GM21526 (cell line): ENCODE data around the gene ATXN1.

Experiments used
- ATAC-seq: cut with Tn5 transposase; IDR thresholded peaks from one replicate; pipeline ENCODE4 v1.9.1; 2021; ENCODE audit warnings: moderate library complexity; ENCODE audit not compliant: unreplicated experiment, low FRiP score

The ATXN1 gene

DNA sequence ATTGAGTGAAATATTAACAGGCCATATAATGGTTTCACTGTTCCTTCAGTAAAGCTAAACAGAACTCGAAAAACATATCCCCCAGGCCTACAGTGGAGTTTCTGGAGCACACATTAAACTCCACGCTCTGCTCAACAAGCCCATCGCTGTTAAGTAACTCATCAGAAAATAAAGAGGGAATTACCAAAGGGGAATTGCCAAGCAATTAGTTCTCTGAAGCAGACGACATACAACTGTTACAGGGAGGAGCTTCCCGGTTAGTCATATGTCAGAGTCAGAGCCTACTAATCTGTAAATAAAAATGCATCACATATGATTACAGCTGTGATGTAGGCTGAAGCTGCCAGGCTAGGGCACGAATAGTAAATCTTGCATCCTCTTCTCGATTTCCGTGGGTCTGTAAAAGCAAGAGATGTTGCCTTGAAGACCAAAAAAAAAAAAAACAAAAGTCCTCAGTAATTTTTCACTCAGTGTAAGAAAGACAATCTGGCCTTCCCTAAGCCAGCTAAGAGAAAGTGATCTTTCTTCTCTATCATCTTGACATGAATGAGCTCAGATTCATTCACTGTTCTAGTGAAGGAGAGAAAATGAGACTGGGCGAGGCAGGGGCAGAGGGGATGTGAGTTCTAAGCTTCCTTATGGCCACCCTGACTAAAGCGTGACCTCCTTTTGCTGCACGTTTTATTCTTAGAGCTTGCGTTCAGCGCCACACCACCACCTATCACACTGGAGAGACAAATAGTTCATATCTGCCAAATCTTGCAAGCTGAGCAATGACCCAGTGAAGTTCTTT is 13.8 kb downstream of the ATXN1 start:
- no peak for ATAC-seq

DNA sequence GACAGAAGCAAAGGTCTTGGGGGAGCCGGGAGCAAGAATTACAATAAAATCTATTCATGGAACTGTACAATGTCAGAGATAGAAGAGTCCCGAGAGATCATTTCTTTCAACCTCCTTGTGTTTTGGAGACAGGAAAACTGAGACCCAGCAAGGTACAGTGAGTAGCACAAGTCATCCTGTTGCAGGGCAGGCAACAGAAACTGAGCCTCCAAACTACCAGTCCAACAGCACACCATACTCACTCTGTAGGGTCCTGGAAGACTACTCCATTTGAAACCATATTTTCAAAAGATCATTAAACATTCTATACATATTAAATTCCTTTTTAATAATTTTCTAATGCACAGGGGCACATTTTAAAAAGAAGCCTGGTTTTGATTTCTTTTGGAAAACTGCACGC is 14.4 kb downstream of the ATXN1 start:
- no peak for ATAC-seq

DNA sequence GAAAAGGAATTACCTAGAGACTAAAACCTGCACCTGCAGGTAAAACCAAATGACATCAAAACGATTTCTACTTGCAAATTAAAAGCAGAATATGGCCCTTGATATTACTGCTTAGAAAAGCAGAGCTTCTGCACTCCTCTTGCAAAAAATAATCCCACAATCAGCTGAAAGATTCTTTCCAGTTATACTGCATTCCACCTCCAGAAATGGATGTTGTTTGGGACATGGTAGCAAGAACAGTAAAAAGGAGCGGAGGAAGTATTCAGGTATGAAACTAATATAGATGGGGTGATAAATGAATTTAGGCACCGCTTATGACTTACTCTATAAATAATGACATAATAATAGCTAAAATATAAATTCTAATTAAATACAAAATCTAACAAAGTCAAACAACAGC is 14.9 kb downstream of the ATXN1 start:
- ATAC-seq, result no peak

DNA sequence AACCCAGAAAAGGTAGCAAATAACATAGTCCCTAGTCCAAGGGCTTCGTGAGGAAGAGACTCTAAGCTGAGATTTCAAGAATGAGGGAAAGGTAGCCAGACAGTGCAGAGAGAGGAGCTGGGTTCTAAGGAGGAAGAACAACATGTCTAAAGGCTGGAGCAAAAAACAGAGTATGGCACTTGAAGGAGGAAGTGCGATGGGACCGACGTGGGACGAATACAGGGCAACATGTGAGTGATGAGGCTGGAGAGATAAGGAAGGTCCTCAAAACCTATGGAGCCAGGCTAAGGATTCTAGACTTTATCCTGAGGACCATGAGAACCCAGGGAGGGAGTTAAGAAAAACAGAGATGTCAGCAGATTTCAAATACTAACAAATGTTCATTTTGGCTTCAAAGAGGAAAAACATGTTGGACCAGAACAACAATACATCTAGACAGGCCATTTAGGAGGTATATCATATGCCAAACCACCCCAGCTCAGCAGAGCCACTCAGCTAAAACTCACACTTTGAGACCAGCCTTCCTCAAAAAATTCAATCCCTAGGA is 17.5 kb downstream of the ATXN1 start:
- ATAC-seq, result no peak

DNA sequence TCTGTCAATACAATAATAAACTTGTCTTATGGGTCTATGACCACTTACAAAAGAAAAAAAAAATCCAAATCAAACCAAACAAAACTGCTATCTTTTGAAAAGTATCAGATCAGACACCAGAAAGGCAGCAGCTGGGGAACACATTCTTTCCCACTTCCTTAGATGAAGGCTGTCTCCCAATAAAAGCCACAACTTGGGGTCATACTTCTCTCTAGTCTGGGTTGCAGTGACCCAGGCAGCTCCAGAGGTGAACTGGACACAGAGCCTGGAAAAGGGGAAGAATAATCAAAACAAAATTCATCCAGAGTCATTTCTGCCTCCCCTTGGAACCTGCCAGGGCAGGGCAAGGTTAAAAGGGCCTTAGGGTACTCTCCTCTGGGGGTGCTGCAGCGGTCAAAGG is 19.1 kb downstream of the ATXN1 start:
- no peak for ATAC-seq

DNA sequence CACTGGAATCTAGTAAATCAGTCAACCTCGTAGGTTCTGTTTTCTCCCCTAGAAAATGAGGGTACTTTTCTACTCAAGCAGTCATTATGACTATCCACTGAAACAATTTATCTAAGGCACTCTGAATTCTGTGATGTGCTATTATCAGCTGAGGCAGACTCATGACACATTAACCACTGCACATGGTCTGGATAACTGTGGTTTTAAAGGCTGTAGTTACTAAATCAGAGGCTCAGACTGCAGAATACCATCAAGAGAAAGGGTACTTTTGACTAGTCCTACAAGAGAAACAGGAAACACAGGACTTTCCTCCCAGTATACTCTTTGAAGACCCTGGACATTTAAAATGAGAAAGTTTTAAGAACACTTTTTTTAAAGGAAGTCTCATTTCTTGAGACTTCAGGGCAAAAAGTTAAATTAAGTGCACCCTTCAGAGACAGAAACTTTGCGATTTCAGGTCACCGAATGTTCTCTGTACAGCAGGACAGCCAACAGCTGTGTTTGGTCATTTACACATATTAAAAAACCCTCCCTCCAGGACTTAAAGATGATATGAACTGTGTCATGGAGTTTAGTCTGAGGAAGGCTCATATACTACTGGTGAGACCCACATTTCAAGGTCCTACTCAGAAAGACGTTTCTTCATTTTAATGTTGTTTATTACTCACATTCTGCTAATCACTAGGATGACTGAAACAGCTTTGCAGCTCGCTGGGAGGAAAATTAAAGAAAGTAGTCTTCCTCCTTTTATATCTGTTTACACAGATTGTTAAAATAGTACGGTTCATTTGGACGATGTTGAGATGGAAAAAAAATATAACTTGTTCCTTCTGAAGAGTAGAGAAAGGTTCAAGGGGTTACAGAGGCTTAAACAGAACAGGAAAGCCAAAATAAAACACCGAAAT is 19.9 kb downstream of the ATXN1 start:
- no peak for ATAC-seq

DNA sequence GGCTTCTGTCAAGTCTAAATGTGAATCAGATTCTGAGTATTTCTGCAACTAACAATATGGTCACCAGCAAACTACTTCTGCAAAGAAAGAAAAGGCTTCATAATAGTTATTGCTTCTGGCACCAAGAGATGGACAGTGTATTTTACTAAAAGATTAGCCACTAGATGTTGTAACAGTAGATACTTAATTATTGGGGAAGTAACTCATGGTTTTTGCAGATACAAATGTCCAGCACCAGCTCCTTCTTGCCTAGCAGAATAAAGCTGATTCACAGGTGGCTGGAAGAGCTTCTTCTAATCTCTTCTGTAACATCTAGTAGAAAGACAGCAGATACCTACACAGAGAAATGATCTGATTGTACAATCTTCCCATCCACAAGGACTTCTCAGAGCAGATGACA is 21.2 kb downstream of the ATXN1 start:
- ATAC-seq, result no peak

DNA sequence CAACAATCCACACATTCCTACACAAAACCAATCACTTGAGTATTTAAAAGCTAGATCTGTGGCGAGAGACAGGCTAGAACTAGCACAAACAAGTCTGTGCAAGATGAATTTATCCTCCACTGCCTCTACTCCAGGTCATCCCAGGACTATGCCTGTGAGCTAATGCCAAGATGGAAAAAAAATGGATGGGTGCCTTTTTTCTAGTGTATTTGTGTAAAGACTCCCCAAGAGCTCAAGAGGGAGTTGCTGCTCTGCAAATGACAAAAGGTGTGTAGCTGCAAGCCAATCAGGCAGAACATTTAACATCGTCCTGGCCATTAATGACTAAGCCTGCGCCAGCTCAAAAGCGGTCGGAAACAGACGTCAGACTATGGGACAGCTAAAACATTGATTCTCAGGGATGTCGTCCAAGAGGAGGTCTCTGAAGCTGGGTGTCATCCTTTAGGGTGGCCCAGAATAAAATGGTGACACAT is 21.9 kb downstream of the ATXN1 start:
- no peak for ATAC-seq

DNA sequence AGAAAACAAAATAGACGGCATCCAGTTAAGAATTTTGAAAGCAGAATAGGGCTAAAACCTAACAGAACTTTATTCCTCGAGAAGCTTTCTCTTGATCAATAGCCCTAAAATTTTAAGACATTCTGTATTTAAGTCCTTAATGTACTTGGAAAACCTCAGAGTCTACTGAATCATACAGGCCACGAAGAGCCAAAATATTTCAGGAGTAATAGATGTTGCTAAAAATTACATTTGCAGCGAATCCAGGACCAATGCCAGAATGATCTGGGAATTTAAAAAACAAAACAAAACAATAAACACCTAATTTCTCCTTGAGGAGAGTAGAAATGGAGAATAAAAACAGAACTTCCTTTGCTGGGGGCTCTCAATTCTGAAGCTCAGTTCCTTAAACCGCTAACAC is 23.3 kb downstream of the ATXN1 start:
- ATAC-seq, result no peak

DNA sequence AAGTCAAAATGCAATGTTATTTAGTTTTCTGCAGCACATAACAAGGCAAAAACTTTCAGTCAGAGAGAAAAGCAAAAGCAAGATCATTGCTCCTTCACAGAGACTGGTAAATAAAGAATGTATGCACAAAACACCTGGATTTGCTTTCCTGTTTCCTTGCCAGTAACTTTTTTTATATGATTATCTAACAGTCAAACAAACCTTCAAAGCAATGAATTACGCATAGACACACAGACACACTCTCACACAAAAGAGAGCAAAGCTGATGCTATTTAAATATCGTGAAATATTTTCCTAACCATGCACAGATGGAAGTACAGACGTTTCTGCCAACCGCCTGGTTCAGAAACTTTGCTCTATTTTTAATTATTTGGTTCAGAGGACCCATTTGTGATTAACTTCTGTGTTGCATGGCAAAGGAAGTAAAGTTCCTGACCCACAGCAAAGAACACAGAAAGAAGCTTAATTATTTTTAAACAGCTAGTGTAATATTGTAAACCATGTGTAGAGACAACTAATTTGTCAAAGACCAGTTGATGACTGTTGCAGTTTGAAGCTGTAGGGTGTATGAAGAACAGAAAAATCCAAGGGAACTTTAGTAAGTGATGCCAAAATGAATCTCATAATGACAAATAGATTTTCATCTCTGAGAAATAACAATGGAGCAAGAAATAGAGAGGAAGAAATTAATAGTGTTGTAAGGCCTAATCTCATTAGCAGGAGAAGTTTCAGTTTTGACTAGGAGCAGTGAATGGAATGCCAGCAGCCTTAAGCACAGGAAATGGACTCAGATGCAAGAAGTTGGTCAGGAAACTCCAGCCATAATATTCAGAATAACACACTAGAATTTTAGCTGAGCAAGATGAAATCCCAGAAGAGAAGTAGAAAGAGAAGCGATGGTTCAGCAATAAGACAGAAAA is 24.1 kb downstream of the ATXN1 start:
- no peak for ATAC-seq

DNA sequence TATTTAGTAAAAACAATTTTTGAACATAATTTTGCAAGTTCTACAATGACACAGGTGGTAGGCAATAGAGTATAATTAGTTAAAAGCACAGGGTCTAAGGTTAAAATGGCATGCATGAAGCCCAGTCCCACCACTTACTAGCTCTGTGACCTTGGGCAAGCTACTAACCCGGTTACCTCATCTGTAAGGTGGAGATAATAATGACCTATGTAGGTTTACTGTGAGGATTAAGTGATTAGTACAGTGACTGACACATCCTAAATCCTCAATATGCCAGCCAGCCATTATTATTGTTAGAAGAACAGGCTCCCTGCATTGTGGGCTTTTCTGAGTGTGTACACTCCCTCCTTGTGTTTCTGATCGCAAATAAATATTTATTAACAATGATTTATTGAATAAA is 26.2 kb downstream of the ATXN1 start:
- no peak for ATAC-seq

DNA sequence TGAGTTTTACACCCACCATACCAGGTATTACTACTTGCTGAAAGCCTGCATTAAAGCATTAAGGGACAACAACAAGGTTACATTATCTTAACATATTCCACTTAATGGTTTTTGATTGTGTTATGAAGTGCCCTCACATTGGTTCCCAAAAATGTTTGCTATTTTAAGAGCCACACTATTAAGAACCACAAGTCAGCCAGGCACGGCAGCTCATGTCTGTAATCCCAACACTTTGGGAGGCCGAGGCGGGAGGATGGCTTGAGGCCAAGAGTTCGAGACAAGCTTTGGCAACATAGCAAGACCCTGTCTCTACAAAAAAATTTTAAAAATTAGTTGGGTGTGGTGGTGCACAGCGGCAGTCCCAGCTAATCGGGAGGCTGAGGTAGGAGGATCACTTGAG is 28.2 kb downstream of the ATXN1 start:
- no peak for ATAC-seq

DNA sequence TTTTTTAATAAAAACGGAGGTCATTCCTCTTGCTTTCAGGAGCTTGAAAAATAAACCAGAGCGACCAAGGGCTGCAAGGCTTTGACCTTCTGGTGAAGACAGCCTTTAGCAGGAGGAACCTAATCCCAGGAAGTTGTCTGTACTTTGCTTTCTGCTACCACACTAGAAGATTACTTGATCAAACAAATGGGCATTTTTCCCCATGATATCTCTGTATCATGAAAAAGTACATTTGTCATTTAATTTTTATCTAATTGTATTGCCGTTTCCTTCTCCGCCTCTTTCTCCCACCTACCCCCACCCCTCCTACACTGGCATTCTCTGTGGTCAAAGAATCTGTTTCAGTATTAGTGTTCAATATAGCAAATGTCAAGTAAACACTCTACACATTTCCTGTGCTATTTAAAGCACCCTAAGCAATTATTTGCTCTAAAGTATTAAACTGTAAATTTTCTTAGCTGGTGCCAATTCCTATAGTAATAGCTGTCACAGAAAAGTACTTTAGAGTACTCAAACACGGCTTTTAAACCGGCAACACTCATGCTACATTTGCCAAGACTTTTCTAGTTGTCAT is 29.7 kb downstream of the ATXN1 start:
- peak; percentile 97 for ATAC-seq

DNA sequence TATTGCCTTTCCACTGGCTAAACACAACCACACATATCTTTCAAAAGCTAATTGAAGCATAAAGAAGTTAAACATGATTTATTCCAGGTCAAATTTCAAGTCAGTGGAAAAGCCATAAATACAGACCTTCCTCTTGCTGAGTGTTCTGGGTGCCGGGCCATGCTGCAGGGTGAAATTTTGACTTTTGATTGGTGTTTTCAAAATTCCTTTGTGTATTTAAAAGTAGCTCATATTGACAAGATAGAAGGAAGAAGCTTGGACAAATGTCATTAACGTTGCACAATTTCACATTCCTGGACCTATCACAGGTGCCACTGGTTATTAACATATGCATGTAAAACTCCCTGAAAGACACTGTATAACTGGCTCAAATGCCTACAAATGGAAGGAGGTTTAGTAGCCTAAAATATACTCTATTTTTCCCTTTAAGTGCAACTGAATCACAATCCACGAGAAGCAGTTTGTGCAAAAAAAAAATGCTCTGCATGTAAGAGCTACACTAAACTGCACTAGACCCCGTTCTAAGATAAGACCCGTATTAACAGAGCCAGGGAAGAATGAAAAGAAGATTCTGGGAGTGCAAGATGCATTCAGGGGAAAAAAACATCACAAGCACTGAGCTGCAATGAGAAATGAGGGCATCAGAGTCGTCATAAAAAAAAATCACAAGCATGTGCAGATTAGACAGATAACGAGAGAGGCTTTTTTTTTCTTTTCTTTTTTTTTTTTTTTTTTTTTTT is 30.4 kb downstream of the ATXN1 start:
- ATAC-seq, result no peak

DNA sequence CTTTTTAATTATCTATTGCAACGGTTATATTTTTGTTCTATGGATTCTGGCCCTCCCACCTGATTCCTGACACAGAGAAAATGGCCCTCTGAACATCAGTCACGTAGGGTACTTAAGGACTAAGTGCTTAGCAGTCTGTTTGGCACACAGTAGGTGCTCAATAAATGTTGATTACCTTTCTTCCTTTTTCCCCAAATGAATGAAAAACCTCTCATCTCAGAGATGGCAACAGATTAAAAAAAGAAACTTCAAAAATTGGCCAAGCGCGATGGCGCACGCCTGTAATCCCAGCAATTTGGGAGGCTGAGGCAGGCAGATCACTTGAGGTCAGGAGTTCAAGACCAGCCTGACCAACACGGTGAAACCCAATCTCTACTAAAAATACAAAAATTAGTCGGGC is 31.5 kb downstream of the ATXN1 start:
- ATAC-seq, result no peak

DNA sequence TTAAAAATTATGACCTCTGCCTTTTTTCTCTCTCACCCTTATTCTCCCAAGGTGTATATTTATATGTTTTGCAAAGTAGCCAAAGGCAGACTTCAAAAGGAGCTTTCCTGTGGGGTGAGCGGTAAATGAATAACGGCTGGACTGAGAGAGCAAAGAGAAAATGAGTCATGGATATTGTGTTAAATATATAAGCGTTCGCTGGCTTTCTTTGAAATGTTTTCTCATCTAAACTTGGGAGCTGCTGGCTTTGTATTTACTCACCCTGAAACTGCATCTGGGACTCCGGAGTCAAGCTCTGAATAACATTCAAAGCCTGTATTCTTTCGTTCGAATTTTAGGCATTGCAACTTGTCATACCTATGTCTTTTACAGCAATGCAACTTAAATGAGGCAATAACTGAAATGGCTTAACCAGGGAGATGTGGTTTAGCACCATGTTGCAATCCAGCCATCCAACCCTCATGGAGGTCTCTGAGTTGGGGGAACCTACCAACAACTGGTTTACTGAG is 32.0 kb downstream of the ATXN1 start:
- no peak for ATAC-seq

DNA sequence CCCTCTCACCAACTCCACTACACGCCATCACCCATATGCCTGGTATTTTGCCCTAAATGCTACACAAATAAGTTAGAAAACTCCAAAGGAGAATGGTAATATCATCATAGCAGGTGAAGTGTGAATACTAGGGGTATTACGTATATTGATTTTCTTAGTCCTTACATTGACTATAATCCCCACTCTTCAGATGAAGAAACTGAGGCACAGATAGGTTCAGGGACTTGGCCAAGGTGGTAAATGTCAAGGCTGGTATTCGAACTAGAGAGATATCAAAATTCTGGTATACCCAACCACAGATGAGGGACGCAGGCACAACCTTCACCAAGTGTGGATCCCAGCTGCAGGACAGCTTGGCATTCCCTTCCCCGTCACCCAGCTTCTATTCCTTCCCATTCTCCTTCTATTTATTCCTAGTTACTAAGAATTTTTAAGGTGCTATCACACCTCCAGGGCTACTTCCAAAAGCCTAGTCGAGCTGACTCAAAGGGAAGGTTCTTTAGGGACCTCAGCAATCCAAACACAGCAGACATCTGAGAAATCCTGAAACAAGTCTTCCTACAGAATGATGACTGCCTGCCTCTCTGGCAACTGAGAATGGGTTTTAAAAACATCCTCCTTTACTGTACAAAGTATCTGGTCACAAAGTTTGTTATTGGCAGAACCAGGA is 32.6 kb downstream of the ATXN1 start:
- ATAC-seq, result no peak

DNA sequence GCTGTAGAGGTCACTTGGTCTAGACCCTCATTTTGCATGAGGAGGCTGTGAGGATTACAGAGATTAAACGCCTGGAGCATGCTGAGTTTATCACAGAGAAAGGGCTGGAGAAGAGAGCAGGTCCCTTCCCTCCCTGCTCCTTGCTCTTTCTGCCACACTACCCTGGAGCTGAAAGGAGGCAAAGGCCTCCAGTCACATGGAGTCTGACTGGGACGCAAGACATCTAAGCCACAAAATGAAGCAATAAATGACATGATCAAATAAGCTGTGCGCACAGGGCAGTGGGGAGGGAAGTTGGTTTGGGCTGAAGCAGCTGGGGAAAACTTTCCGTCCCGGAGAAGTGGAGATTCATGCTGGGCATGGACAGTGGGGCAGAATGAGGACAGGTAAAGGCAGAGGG is 33.3 kb downstream of the ATXN1 start:
- ATAC-seq, result no peak
